DMS53 (cell line): ENCODE data around the gene UNKL.

Source experiments
- DNase-seq: peaks from one replicate; lab custom pipeline; 2025; lab: John Stamatoyannopoulos, UW

Gene UNKL, protein sequence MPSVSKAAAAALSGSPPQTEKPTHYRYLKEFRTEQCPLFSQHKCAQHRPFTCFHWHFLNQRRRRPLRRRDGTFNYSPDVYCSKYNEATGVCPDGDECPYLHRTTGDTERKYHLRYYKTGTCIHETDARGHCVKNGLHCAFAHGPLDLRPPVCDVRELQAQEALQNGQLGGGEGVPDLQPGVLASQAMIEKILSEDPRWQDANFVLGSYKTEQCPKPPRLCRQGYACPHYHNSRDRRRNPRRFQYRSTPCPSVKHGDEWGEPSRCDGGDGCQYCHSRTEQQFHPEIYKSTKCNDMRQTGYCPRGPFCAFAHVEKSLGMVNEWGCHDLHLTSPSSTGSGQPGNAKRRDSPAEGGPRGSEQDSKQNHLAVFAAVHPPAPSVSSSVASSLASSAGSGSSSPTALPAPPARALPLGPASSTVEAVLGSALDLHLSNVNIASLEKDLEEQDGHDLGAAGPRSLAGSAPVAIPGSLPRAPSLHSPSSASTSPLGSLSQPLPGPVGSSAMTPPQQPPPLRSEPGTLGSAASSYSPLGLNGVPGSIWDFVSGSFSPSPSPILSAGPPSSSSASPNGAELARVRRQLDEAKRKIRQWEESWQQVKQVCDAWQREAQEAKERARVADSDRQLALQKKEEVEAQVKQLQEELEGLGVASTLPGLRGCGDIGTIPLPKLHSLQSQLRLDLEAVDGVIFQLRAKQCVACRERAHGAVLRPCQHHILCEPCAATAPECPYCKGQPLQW

DNA sequence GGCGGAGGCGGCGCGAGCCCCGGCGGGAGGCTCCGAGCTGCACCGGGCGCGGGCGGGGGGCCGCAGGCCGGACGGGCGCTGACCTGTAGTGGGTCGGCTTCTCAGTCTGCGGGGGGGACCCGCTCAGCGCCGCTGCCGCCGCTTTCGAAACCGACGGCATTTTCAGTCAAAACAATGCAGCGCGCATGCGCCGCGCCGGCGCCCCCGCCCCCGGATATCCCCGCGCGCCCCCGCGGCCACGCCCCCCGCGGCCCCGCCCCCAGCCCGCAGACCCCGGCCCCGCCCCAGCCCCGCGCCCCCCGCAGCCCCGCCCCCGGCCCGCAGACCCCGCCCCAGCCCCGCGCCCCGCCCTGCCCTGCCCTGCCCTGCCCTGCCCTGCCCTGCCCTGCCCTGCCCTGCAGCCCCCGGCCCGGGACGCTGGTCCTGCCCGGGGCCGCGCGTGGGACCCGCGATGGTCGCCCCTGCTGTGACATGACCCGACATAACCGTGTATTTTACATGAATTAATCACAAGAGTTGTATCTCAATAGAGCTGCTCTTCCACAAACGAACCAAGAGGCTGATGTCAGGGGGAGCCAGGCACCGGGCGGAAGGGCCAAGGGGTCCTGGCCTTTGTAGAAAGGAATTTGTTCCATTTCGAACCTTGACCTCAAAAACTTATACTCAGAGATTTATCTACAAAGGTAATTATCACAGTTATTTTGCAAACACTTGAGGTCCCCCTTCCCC, at the start of gene UNKL:
UNKL (minus strand) TSS at position 173 of the 729 bp plus-strand sequence; CDS start at position 160, 13 bp downstream.
- peak; percentile 65 for DNase-seq

DNA sequence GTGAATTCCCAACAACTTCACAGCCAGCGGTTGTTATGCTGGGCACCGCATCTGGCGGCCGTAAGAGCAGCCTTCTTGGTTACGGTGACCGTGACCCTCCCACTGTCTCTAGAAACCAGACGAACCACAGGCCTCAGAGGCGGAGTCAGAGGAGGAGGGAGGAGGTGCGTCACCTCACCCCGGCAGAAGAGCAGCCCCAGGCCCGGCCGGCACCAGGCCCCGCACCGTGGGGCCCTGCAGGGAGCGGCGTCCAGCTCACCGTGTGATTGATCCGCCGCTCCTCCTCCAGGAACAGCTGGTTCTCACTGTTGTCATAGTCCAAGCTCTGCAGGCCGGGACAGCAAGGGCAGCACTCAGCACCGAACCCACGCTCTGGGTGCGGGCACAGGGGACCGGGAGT, 46.6 kb upstream of the UNKL start:
- no peak for DNase-seq

DNA sequence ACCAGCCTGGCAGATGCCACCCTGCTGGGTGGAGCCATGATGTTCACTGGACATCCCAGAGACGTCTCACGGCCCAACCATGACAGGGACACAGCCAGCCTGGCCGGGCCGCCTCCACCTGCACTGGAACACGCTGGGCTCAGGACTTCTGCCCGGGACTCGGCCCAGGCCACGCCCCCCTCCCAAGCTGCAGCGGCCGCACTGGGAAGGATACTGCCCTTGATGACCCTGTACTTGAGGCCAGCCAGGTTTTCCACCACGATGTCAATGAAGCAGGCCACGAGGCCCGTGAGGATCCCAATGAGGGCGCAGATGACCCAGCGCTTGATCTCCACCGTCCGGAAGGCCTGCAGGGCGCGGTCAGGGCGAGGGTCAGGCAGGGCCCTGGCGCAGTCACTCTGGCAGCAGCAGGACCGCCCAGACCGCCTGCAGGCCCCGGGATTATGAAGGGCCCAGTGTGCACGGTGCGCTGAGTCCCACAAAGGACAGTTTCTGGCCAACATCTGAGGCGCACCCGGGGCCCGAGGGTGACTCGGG, 46.2 kb upstream of the UNKL start:
- DNase-seq: no peak

DNA sequence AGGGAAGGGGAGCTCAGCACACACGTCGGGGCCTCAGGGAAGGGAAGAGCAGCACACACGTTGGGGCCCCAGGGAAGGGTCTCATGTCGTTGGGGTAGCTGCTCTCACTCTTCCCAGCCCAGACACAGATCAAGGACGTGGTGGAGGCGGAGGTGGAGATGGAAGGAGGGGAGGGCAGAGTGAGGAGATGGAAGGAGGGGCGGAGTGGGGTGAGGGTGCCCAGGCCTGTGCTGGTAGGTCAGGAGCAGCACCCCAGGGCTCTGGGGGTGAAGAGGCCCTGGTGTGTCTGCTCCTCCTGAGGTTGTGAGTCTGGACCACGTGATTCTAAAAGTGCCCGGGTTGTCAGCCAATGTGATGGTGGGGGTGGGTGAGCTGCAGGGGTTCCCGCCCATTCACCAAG, 45.5 kb upstream of the UNKL start:
- DNase-seq: no peak

DNA sequence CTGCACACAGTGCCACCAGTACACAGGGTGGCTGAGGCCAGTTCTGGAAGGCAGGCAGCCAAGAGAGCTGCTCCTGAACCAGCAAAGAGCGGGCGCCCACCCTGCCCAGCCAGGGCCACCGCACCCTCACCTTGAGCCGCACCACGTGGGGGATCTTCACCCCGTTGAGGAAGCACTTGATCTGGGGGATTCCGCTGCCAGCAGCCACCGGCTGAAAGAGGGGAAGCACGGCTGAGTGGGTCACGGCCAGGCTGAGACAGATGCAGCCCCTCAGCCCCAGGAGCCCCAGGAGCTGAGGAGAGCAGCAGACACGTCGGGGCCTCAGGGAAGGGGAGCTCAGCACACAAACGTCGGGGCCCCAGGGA, 44.5 kb upstream of the UNKL start:
- no peak for DNase-seq

DNA sequence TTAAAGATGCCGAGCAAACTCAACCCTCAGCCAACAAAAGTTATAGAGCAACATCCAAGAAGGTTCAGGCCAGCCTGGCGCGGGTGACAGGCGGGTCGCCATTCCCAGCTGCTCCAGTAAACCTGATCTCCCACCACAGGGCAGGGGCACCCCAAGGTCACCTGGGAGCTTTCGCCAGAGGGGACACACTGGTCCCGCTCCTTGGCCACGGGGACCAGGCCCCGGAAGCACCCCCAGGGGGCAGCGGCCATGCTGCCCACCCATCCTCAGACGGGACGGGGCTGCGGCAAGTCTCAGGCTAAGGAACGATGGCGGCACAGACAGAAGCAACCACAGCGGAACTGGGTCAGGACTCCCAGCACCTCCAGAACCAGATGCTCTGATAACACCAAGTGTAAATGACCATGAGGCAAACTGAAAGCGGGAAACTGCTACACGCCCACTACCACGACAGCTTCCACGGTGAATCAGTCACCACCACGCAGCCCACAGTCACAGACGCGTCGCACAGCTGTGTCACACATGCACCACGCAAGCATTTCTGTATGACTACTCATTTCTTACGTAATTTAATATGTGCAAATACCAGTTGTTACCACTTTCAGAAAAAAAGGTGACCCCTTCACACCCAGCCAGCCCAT, 44.0 kb upstream of the UNKL start:
- DNase-seq: no peak

- no peak for DNase-seq
Measured at GRCh38 chr16:1457489-1458245, 43.2 kb upstream of the UNKL start.

- DNase-seq: no peak
Measured at GRCh38 chr16:1456951-1457350, 42.4 kb upstream of the UNKL start.

DNA sequence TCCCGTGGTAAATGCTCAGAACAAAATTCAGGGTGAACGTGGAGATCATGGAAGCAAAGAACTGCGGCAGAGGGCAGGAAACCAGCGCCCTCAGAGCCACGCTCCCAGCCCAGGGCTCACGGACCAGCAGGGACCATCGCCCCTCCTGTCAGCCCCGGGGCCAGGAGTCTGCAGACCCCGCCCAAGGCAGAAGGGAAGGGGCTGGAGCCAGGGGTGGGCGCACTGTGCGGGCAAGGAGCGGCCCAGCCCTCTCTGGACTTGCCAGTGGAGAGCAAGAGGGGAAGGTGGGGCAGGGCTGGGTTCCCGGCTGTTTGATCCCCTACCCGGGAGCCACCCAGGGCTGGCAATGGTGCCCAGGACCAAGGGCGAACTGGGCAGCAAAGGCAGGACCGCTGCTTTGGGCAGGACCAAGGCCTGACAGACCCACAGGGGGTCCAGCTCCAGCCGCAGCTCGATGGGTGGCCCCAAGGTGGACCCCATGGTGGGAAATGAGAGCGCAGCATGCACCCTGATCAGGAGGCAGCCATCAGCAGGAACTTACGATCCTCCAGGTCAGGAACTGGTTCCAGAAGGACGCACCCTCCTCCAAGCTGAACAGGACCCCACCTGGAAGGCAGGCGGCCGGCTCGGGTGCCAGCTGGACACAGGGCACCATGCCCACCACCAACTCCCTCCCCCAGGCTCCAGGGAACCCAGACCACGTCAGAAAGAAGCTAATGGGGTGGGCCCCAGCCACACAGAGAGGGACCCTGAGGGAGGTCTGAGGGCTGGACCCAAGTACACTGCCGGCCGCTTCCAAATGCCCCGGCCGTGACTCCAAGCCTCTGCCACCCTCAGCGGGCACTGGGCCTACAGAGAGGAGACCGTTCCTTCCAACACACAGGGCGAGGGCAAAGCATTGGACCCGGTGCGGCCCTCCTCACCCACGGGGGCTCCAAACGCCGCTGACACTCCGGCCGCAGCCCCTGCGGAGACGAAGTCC, 41.0 kb upstream of the UNKL start:
- no peak for DNase-seq

- DNase-seq: no peak
Measured at GRCh38 chr16:1454561-1454960, 40.1 kb upstream of the UNKL start.

DNA sequence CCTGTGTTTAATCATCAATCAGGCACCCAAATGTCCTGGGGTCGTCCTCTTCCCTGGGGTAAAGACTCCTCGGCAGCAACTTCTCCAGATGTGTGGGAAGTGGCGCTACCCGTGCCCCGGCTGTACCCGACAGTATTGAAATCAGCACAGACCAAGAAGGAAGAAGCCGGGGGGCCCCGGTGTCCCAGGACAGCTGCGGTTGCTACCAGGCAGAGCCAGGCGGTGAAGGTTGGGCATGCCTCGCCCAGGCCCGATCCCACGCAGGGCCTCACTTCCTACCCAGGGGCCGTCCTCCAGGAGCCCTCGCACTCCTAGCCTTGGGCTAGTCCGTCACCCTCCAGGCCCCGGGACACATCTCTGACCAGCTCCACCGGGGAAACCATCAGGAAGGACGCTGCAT, 38.8 kb upstream of the UNKL start:
- DNase-seq: no peak

DNA sequence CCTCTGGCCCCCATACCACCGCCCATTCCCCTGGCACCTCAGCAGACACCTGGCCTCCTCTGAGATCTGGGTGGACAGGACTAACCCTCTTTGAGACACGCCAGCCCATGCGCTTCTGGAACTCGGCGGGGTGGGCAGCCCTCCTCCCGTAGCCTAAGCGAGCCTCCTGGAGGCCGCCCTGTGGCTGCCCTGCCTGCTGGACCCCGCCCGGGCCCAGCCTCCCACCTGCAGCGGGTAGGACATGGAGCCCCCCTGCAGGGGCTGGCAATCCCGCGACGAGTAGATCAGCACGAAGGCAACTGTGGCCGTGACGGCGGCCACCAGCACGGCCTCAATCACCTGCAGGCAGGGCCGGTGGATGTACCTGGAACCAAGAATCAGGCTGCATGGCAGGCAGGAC, 38.0 kb upstream of the UNKL start:
- no peak for DNase-seq

- DNase-seq: no peak
Measured at GRCh38 chr16:1451702-1452392, 37.3 kb upstream of the UNKL start.

GRCh38 chr16:1450841-1451240, 36.3 kb upstream of the UNKL start:
- DNase-seq: no peak

GRCh38 chr16:1450218-1450617, 35.7 kb upstream of the UNKL start:
- DNase-seq: no peak

DNA sequence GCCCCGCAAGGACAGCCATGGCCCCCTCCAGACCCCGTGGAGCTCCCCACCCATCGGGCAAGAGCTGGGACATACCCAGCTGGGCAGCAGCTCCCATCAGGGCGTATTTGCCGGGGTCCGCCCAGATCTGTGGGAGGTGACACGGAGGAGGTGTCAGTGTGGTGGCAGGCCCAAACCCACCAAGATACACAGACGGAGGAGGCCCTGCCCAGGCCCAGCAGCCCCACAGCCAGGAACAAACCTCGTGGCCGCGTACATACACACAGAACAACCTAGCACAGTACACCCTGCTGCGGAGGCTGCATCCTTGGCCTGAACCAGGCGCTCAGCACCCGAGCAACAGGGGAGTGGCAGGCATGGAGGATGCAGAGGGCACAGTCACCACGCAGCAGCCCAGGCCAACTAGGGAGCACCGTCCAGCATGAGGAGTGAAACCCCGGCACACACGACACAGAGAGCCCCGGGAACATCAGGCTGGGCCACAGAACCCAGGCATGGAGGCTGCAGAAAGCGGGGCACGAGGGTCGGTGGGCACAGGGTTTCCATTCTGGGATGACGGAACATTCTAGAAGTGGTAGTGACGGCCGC, 34.8 kb upstream of the UNKL start:
- DNase-seq: no peak

- no peak for DNase-seq
Measured at GRCh38 chr16:1448536-1449116, 34.1 kb upstream of the UNKL start.

- DNase-seq: no peak
Measured at GRCh38 chr16:1447965-1448364, 33.5 kb upstream of the UNKL start.
